KBM-7 (cell line): Measurements from ENCODE around the gene ASPG.

Experiments used
- DNase-seq: peaks from one replicate; pipeline ENCODE4 v3.0.0-alpha.2; 2015
- in situ Hi-C: fragments of 300-500 bp; cut with MboI; formaldehyde crosslinking; loops from 2 replicates; pipeline ENCODE4 v1.14.3; 2020; ENCODE audit warnings: low sequenced_read_pairs, low pct_unique_long_range_greater_than_20kb, mixed read lengths

The ASPG gene

DNA sequence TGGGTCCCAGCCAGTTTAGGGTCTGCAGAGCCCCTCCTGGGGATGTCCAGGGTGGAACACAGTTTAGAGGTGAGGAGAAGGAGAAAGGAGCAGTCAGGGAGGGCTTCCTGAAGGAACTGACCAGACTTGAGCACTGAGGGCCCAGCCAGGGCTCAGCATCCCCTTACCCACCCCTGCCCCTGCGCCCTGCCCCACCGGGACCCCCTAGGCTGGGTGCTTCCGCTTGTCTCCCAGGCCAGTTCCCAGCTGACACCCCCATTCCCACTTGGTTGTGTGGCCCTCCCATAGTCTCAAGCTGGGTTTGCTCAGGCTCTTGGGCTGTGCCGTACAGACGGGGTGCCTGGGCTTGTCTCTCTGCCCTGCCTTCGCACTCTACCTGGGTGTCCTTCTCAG is 26.6 kb downstream of the ASPG start:
- DNase-seq: no peak
- in situ Hi-C loops: no loop called here

DNA sequence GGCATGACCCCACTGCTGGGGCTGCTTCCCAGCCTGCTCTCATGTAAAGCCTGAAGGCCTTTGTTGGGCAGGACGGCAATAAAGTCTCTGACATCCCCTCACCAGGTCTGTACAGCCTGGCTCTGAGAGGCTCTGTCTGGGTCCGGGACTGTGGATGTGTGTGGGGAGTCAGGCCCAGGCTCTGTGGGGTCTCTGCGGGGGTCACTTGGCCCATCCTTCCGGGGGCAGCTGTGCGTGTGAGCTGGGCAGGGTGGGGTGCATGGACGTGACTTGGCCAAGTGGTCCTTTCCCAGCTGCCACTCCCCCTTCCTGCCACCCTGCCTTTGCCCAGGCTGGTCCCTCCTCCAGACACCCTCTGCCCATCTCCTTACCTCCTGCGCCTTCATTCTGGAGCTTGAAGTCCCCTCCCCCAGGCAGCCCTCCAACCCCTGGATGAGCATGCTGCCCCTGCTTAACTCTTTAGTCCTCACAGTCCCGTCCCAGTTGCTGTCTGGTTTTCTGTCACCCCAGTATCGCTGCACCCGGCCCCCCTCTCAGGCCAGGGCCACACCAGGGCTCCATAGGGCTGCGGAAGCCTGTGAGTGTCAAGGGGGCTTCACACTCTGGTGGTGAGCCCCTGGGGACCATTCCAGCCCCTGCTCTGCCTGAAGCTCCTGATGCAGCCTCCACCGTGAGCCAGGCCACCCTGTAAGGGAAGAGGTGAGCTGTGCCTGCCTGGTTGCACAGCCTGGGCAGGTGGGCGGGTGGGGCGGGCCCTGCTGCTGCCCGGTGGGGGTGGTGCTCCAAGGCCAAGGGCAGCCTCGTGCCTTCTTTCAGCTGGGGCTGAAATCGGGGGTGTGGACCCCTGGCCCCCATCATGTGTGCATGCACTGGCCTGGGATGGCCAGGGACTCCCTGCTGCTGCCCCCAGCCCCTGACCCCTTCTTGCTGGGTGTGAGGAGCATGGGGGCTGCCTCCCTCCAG is 27.4 kb downstream of the ASPG start:
- in situ Hi-C loops: no loop called here
- DNase-seq: no peak

DNA sequence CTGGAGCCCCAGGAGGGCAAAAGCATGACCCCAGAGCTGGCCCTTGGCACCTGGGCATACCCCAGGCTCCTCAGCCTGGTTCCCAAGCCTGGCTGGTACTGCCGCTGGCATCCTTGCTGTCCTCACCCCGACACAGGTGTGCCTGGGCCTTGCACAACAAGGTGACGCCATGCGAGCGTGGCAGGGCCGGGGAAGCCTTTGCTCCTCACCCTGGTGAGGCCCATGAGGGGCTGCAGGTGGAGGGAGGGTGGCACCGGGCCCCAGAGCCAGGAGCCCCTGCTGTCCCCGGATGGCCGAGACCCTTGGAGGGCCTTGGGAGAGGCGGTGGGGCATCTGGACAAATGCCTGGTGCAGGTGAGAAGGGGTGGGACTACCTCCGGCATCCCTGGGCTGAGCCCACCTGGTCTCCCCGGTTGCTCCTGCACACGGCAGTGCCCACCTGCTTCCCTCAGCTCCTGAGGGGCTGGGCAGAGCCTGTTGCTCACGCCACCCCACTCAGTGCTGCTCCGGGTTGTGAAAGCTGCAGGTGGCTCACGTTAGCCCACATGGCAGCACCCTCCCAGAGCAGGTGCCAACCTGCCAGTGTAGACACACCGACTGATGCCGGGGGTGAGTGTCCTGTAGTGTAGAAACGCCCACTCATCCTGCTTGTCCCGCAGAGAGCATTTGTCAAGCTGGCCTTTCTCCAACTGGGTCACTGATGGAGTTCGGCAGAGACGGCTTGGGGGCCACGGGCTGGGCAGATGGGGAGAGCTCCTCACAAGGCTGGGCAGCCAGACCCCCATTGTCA is 28.3 kb downstream of the ASPG start:
- in situ Hi-C loops: no loop called here
- no peak for DNase-seq

DNA sequence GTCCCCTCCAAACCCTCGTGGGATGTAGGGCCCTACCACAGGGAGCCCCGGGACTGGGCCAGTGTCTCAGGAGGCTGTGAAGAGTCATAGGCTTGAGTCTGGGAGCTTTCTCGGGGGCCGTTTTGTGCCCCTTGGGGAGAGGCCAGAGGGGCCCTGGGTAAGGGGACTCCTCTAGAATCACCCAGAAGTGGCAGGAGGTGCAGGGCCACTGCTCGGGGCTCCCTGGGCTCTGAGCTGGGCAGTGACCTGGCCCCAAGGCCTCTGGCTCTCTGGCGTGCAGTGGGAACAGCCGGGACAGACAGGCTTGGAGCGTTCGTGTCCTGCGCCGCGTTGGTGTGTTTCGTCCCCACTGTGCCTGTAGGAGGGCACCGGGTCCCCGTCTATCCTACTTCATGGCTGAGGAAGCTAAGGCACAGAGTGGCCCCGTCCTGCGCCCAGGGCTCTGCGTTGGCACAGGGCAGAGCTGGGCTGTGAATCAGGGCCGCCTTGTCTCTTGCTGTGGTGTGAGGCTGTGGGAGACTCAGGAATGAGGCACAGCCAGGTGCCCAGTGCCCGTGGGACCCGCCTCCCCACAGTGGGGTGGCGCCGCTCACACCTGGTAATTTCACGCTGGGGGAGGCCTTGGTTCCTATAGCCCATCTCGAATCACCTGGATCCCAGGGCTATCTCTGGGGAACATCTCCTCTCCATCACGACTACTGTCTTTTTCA is 29.1 kb downstream of the ASPG start:
- no peak for DNase-seq
- in situ Hi-C loops: no loop called here

DNA sequence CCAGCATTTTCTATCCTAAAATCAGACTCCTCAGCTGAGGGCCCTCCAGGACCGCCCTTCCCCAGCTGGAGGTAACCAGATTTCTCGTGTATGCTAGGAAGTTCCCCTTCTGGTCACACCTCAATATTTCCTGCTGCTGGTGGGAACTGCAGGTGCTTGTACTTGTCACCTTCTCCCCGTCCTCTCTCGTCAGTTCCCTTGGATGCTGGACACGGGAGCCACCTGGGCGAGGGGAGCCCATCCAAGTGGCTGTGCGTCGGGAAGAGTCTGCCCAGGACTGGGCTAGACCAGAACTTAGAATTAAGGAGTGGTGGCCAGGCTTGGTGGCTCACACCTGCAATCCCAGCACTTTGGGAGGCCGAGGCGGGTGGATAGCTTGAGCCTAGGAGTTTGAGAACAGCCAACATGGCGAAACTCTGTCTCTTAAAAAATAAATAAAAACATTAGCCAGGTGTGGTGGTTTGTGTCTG is 29.7 kb downstream of the ASPG start:
- in situ Hi-C loops: no loop called here
- no peak for DNase-seq

DNA sequence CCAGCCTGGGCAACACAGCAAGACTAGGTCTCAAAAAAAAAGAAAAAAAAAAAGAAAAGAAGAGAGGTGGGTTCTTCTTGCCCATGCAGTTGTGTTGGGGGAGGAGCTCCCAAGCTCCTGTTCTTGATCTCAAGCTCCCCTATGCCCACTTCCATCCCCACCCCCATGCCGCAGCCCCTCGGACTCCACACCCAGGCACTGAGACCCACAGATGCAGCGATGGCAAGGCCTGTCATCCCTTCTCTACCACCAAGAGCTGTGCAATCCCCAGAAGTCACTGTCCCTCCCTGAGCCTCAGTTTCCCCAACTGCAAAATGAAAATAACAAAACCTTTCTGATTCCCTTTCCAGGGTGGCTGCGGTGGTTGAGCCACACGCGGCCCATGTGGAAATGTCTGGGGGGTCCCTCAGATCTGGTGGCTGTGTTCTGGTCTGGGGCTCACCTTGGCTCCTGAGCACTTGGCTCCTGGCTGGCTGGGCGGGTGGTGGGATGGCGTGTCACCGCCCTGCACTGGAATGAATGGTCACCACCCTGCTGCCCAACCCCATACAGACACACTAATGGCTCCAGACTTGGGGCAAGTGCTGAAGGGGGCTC is 30.3 kb downstream of the ASPG start:
- no peak for DNase-seq

DNA sequence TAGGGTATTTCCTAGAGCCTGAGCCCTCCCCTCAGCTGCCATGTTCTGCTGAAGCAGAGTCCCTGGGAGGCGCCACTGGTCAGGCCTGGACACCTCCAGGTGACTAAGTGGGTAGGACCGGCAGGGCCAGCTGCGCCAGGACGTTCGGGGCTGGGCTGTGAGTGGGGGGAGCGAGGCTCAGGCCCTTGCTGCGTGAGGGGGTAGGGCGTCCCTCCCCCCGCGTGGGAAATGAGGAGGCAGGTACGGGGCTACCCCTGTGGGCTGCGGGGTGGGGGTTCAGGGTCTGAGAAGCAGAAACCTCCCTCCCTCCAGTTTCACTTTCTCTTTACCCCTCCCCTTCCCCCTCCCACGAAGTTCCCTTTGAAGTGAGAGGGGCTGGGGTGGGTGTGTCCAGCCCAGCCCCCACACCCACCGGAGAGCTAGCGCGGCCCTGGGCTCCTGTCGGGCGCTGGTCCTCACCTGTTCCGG is 30.8 kb downstream of the ASPG start:
- no peak for DNase-seq
- in situ Hi-C loops: no loop called here

More for the DNA sequence above, 30.3 kb downstream of the ASPG start:
- in situ Hi-C loops: no loop called here

DNA sequence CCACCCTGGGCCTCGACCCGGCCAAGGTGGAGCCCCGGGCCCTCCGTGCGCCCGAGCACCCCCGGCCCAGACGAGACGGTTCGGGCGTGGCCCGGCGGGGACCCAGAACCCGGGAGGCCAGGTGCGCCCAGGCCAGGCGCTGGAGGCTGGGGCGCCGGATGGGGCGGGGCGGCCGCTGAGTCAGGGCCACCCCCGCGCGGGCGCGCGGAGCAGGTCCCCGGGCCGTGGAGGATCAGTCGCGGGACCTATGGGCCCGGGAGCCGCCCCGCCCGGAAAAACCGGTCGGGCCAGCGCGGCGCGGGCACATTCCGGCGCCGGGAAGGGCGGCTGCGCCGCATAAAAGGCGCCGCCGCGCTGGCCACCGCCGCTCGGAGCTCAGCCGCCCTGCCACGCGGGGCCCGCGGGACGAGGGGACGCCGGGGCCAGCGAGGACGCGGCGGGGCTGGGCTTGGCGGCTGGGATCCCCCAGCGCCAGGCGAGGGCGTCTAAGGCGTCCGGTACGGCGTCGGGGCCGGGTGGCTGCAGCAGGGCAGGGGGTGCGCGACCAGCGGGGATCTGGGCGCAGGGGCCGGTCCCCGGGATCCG is 31.3 kb downstream of the ASPG start:
- no peak for DNase-seq

DNA sequence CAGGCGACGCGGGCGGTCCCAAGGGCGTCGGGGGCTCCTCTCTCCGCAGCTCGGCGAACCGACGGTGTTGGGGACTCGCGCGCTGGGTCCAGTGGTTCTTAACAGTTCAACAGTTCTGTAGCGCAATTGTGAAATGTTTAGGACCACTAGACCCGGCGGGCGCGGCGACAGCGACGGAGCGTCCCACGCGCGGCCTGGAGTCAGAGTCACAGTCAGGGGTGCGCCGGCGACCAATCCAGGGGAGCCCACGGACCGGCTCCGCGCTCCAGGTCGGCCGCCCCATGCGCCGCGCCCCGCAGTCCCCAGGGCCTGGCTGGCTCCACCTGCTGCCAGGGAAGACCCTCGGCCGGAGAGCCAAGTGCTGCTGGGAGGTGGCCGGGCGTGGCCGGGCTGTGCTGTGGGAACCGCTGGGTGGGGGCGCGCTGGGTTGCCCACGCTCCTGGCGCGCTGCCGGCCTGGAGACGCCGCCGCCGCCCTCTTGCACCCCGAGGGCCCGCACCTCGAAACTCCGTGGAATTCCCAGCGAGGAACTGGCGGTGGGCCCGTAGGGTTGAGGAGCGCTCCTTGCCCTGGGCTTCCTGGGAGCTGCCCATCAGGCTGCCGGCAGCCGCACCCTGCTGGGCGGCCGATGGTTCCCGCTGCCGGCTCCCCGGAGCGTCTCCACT is 32.0 kb downstream of the ASPG start:
- DNase-seq: no peak
- in situ Hi-C loops: no loop called here

More for the DNA sequence above, 31.3 kb downstream of the ASPG start:
- in situ Hi-C loops: no loop called here

DNA sequence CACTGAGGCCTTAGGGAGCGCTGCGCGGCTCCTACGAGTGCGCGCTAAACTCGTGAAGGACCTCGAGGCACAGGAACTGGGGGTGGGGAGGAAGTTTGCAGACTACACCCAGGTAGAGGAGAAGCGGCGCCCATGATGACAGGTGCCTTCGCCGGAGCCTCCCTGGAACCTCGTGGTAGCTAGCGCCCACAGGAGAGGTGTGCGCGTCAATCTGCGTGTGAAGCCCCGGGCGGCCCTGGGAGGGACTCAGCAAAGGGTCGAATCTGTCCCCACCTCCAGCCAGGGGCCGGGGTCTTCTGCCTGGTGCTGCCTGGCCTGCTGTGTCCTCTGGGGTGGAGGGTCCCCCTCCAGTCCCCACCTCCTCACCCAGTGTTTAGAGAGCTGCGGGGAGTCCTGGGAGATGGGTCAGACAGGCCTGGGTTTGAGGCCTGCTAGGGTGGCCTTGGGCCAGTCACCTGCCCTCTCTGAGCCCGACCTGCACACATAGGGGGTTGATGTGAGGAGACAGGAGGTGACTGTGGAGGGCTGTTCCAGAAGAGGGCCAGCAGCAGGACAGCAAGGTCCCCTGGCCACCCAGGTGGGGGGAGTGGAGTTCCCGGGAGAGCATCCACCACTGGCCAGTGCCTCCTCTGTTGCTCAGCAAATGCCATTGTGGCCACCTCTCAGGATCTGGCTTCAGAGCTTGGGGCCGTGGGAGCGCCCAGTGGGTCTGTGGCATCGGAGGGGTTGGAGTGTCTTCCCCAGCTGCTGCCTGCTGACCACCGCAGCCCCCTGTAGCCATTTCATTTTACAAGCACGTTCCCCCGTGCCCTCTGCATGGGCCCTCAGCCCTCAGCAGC is 32.7 kb downstream of the ASPG start:
- DNase-seq: no peak
- in situ Hi-C loops: no loop called here

DNA sequence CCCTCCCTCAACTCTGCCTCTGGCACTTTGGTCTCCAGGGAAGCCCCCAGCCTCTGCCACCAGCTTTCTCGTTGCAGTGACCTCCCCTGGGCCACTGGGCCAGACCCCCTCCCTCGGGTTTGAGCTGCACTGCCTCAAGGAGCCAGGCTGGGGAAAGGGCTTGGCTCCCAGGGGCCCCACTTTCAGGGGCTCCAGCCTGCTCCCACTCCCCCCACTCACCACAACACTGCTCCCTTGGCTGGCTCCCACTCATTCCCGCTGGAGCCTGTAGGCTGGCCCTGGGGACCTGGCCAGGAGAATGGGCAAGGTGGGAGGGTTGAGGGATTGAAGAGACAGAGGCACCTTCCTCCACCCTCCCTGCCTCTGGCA is 33.6 kb downstream of the ASPG start:
- in situ Hi-C loops: no loop called here
- DNase-seq: no peak

DNA sequence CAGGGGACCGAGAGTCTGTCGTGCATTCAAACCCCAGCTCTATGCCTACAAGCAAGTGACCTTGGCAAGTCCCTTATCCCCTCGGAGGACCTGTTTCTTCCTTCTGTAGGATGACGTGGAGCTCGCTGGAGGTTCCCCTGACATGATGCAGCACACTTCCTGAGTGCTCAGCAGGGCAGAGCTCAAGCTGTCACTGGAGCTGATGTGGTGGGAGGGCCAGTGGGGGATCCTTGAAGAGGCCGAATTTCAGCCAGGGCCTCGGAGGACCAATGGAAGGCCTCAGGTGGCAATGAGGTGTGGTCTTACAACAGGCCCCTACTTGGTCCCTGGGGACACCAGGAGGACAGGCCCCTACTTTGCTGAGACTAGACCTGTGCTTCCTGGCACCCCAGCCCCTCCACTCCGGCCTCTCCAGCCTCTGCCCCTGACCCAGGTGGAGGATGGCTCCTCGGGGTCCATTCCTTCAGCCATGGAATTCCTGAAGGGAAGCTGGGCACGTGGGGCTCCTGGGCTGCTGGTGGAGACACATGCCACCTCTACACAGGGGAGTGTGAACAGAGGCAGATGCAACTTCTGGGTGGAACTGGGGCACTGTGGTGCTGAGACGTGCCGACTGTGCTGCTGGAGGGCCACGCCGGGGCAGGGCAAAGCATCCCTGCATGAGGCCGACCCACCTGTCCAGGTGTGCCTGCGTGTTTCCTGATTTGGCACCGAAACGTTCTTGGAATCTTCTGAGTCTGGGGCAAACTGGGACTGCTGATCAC is 34.2 kb downstream of the ASPG start:
- in situ Hi-C loops: no loop called here
- no peak for DNase-seq

DNA sequence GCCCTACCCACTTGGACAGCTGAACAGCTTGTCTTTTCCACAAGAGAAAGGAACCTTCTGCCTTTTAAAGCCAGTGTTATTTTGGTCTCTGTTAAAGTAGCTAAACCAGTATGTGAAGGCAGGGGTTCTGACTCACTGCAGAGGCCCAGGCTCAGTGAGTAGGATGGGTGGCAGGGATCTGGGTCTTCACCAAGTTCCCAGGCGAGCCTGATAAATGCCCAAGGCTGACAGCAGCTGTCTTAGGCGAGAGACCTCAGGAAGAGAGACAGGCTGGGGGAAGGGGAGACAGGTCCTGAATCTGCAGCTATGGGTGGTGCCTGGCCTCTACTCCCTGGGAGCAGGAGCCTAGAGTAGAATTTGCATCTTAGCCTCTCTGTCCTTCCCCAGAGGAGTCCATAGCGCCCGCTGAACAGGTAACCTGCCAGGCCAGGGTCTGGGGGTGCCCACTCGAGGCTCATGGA is 34.8 kb downstream of the ASPG start:
- in situ Hi-C loops: no loop called here
- DNase-seq: no peak

DNA sequence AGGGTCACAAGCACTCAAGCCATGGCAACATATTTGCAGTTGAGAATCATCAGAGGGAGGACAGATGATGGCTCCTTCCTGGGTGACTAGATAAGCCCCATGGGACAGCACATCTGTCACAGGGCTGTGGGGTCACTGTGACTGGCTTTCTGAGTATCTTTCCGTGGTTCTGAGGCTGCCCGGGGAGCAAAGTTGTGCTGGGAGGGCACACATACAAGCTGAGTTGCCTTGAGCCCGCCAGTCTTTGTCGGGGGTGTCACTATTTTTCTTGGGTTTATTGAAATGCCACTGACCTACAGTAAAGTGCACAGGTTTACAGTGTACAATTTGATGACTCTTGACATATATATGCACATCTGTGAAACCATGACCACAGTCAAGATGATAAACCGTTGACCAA is 35.6 kb downstream of the ASPG start:
- in situ Hi-C loops: no loop called here
- no peak for DNase-seq

DNA sequence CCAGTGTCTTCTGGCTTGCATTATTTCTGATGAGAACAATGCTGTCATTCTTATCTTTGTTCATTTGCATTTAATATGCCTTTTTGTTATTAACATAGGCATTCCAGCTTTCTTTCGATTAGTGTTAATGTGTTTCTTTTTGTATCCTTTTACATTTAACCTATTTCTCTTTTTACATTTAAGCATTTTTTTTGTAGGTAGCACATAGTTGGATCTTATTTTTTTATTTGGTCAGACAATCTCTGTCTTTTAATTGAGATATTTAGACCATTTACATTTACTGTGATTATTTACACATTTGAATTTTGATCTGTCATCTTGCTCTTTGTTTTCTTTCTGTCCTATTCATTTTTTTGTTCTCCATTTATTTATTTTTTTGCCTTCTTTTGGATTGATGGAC is 38.4 kb downstream of the ASPG start:
- in situ Hi-C loops: no loop called here

DNA sequence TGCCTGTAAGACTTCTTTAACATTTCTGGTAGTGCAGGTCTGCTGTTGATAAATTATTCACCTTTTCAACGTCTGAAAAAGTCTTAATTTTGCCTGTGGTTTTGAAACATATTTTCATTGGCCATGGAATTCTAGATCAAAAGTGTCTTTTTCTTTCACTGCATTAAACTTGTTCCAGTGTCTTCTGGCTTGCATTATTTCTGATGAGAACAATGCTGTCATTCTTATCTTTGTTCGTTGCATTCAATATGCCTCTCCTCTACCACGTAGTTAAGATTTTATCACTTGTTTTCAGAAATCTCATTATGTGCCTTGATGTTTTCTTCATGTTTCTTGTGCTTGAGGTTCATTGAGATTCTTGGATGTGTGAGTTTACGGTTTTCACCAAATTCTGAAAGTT is 39.5 kb downstream of the ASPG start:
- in situ Hi-C loops: no loop called here
- no peak for DNase-seq

More for the DNA sequence above, 38.4 kb downstream of the ASPG start:
- no peak for DNase-seq

DNA sequence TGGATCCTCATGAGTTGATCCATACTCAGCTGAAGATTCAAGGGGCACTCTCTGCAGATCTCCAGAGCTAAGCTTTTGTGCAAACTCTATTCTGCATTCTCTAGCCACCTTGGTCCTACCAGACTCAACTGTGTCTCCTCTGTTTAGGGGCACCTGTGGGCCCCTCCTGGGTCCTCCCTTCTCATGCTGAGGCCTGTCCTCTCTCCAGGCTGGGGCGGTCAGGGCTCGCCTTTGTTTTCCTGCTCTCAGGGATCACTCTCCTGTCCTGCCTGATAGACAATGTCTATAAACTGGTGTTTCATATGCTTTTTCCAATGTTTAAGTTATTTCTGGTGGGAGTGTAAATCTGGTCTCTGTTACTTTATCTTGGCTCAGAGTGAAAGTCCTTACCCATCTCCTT is 41.3 kb downstream of the ASPG start:
- in situ Hi-C loops: no loop called here
- no peak for DNase-seq
